ENCODE data around the gene ASS1.

- TF ChIP-seq CTCF (IDR thresholded peaks at IDR 0.05) (no peak), POLR2A (IDR thresholded peaks at IDR 0.05) (no peak)
Measured at GRCh38 chr9:130521715-130522114, 77.0 kb downstream of the ASS1 start.

Data from thyroid gland (tissue), 4 donors.